PFSK-1 (cell line): Measurements from ENCODE around the gene VTI1B.

Experiments
- FOXP2 ChIP-seq: optimal IDR thresholded peaks from 2 replicates; pipeline ENCODE3; 2011; ENCODE audit warnings: borderline replicate concordance, control low read depth, inconsistent platforms; ENCODE audit not compliant: insufficient read depth; ENCODE audit errors: extremely low read length, extremely low read depth
- POLR2AphosphoS5 ChIP-seq: IDR thresholded peaks from 2 replicates; pipeline ENCODE4 v1.6.1; 2012; ENCODE audit warnings: low read depth, mild to moderate bottlenecking, control low read depth, low read length, moderate library complexity
- REST ChIP-seq, 2 experiments: IDR thresholded peaks; 2 replicates each; pipeline versions ENCODE4 v1.6.1 to v1.8.0; 2011 to 2012; ENCODE audit warnings: low read depth in 2 of 2, low read length in 2 of 2, control low read depth in 1 of 2, inconsistent platforms in 1 of 2, mild to moderate bottlenecking in 1 of 2, moderate library complexity in 1 of 2; ENCODE audit not compliant: insufficient read depth in 1 of 2
- SIN3A ChIP-seq: IDR thresholded peaks from 2 replicates; pipeline ENCODE4 v1.6.1; 2012; ENCODE audit warnings: mild to moderate bottlenecking, low read length, moderate library complexity, borderline replicate concordance; ENCODE audit not compliant: insufficient read depth
- TAF1 ChIP-seq: IDR thresholded peaks from 2 replicates; pipeline ENCODE4 v1.6.1; 2012; ENCODE audit warnings: low read length, control low read depth, borderline replicate concordance; ENCODE audit not compliant: insufficient read depth

DNA sequence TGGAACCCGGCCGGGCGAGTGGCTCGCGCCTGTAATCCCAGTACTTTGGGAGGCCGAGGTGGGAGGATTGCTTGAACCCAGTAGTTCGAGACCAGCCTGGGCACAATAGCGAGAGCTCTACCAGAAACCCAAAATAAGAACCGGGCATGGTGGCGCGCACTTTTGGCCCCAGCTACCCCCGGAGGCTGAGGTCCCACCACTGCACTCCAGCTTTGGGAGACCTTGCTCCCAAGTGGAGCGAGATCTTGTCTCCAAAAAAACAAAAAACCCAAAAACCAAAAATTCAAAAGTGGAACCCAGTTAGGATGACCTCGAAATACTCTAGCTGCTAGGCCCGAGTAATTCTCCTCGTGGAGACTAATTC is 769 bp upstream of the VTI1B start:
- TF ChIP-seq SIN3A (no peak), POLR2AphosphoS5 (no peak), REST (IDR thresholded peaks at IDR 0.05; ENCODE audit: insufficient read depth in 1 of 2, low read depth in 2 of 2, low read length in 2 of 2) (no peak), FOXP2 (no peak), TAF1 (no peak)
